GM12891 (cell line): ENCODE results near the gene IL17D.

Experiments
- POLR2A ChIP-seq: IDR thresholded peaks from 2 replicates; pipeline ENCODE4 v1.6.1; 2011; ENCODE audit warnings: low read depth, low read length, control low read depth
- POLR2AphosphoS5 ChIP-seq: IDR thresholded peaks from 2 replicates; pipeline ENCODE4 v1.6.1; 2011; ENCODE audit warnings: low read depth, low read length, control low read depth
- TAF1 ChIP-seq: IDR thresholded peaks from 2 replicates; pipeline ENCODE4 v1.6.1; 2011; ENCODE audit warnings: low read depth, low read length, control low read depth

- TF ChIP-seq TAF1: no peak
- TF ChIP-seq POLR2A: no peak
- no peak for TF ChIP-seq POLR2AphosphoS5
Measured at GRCh38 chr13:20740021-20740420, 36.5 kb downstream of the IL17D start.
